Mucosa of stomach (tissue), 1 donor: Measurements from ENCODE around the gene NSFL1C.

Experiments used
- H3K27me3 ChIP-seq: one replicate; pipeline ENCODE4 v1.7.0; 2013; ENCODE audit warnings: mild to moderate bottlenecking, low read length; ENCODE audit not compliant: control insufficient read depth, insufficient read depth
- H3K36me3 ChIP-seq: one replicate; pipeline ENCODE4 v1.7.0; 2013; ENCODE audit warnings: low read length; ENCODE audit not compliant: control insufficient read depth, insufficient read depth
- H3K4me1 ChIP-seq: one replicate; pipeline ENCODE4 v1.7.0; 2013; ENCODE audit warnings: mild to moderate bottlenecking, low read length; ENCODE audit not compliant: control insufficient read depth, insufficient read depth
- H3K4me3 ChIP-seq: one replicate; pipeline ENCODE4 v1.7.0; 2013; ENCODE audit warnings: low read length
- H3K9ac ChIP-seq: one replicate; pipeline ENCODE4 v1.7.0; 2013; ENCODE audit warnings: mild to moderate bottlenecking, low read length, moderate library complexity
- H3K9me3 ChIP-seq: one replicate; pipeline ENCODE4 v1.7.0; 2013; ENCODE audit warnings: mild to moderate bottlenecking, low read length, moderate library complexity; ENCODE audit not compliant: control insufficient read depth
- donor health status: Pancreatic carcinoma.

NSFL1C gene

DNA sequence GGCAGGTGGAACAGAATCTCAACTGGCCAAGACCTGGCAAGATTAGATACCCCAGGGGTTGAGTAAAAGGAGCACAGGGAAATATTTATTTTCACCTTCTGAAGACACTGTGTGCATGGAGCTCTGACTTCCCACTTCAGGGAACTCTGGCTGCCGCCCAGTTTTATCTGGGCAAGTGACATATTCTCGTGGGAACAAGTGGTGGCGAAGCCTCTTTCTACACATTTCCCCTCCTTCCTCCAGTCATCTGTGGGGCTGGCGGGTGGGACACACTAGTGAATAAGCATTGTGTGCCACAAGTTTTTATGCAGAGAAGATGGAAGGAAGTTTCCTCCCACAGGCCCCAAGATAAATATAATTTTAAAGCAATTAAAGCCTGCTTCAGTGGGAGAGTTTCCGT is 23.6 kb downstream of the NSFL1C start:
- H3K27me3 ChIP-seq = no peaks in the 10 kb centered on the region
- no peak overlapping the region for H3K9ac ChIP-seq
- no peaks in the 10 kb centered on the region for H3K4me1 ChIP-seq
- no peak overlapping the region for H3K4me3 ChIP-seq
- H3K36me3 ChIP-seq = peaks cover 7% of the 10 kb centered on the region
- H3K9me3 ChIP-seq = no peaks in the 10 kb centered on the region

DNA sequence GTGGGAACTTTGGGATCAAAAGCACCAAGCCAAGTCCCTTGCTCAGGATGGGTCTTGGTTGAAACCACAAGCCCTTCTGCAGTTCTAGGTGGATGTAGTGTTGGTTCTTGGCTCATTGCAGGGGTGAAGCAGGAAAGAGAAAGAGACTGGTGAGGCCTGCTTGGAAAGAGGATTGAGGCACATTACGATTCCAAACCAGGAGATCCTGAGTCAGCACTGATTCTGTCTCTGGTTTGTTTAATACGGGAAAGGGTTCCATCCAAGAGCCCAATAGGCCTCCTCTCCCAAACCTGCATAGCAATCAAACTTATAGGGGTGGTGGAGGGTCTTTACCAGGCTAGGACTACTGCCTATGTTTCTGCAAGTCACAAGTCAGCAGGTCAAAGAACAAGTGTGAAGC is 24.3 kb downstream of the NSFL1C start:
- no peaks in the 10 kb centered on the region for H3K4me1 ChIP-seq
- no peaks in the 10 kb centered on the region for H3K27me3 ChIP-seq
- H3K36me3 ChIP-seq = peaks cover 7% of the 10 kb centered on the region
- no peak overlapping the region for H3K9ac ChIP-seq
- no peak overlapping the region for H3K4me3 ChIP-seq
- H3K9me3 ChIP-seq = no peaks in the 10 kb centered on the region

- Histone ChIP-seq H3K27me3 (no peaks in the 10 kb centered on the region), H3K36me3 (peaks cover 7% of the 10 kb centered on the region), H3K4me3 (no peak overlapping the region), H3K4me1 (no peaks in the 10 kb centered on the region), H3K9me3 (no peaks in the 10 kb centered on the region), H3K9ac (no peak overlapping the region)
Observed at GRCh38 chr20:1441133-1441532, 25.5 kb downstream of the NSFL1C start.

GRCh38 chr20:1440024-1440423 is 26.6 kb downstream of the NSFL1C start:
- Histone ChIP-seq H3K36me3 (peaks cover 6% of the 10 kb centered on the region), H3K27me3 (no peaks in the 10 kb centered on the region), H3K9ac (no peak overlapping the region), H3K4me3 (no peak overlapping the region), H3K4me1 (no peaks in the 10 kb centered on the region), H3K9me3 (no peaks in the 10 kb centered on the region)

GRCh38 chr20:1438361-1438760 is 28.3 kb downstream of the NSFL1C start:
- Histone ChIP-seq H3K36me3 (no peaks in the 10 kb centered on the region), H3K4me3 (no peak overlapping the region), H3K9ac (no peak overlapping the region), H3K9me3 (no peaks in the 10 kb centered on the region), H3K27me3 (no peaks in the 10 kb centered on the region), H3K4me1 (no peaks in the 10 kb centered on the region)

DNA sequence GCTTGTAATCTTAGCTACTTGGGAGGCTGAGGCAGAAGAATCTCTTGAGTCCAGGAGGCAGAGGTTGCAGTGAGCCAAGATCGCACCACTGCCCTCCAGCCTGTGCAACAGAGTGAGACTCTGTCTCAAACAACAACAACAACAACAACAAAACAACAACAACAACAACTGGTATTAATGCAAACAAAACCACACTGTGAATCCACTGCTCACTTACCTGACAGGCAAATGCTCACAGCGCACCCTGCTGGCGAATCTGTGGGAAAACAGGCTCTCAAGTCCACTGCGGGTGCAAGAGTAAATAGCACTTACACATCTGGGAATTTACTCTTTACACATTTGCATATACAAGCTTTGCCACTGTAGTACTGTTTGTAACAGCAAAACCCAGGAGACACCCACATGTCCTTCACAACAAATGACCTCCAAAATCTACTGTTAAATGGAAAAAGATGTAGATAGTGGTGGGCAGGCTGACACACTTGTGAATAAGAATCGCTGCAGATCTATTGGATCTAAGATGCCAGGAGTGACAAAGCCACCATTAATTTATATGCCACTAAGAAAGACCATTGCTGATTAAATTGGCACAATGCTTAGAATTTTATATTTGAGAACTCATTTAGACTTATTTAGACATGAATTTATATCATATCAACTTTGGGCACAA is 29.3 kb downstream of the NSFL1C start:
- Histone ChIP-seq H3K36me3 (no peaks in the 10 kb centered on the region), H3K9ac (no peak overlapping the region), H3K9me3 (no peaks in the 10 kb centered on the region), H3K27me3 (no peaks in the 10 kb centered on the region), H3K4me3 (no peak overlapping the region), H3K4me1 (no peaks in the 10 kb centered on the region)

- H3K27me3 ChIP-seq = no peaks in the 10 kb centered on the region
- no peaks in the 10 kb centered on the region for H3K36me3 ChIP-seq
- H3K4me1 ChIP-seq = no peaks in the 10 kb centered on the region
- H3K9me3 ChIP-seq = no peaks in the 10 kb centered on the region
- no peak overlapping the region for H3K4me3 ChIP-seq
- H3K9ac ChIP-seq = no peak overlapping the region
Observed at GRCh38 chr20:1436263-1436662, 30.4 kb downstream of the NSFL1C start.

- Histone ChIP-seq H3K9ac (no peak overlapping the region), H3K36me3 (no peaks in the 10 kb centered on the region), H3K4me3 (no peak overlapping the region), H3K27me3 (no peaks in the 10 kb centered on the region), H3K9me3 (no peaks in the 10 kb centered on the region), H3K4me1 (no peaks in the 10 kb centered on the region)
Observed at GRCh38 chr20:1435337-1435699, 31.3 kb downstream of the NSFL1C start.

GRCh38 chr20:1434571-1435336 is 31.9 kb downstream of the NSFL1C start:
- H3K36me3 ChIP-seq = no peaks in the 10 kb centered on the region
- H3K9ac ChIP-seq = no peak overlapping the region
- H3K9me3 ChIP-seq = no peaks in the 10 kb centered on the region
- H3K27me3 ChIP-seq = no peaks in the 10 kb centered on the region
- no peaks in the 10 kb centered on the region for H3K4me1 ChIP-seq
- no peak overlapping the region for H3K4me3 ChIP-seq

DNA sequence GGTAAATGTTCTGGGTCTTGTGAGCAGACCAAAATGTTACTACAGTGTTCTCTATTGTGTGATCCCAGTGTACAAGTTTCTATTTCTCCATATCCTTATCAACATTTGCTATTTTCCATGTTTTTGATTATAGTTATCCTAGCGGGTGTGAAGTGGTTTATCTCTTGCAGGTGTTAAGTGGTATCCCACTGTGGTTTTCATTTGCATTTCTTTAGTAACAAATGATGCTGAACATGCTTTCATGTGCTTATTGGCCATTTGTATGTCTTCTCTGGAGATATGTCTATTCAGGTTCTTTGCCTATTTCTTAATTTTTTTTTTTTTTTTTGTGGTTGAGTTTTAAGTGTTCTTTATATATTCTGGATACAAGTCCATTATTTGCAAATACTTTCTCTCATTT is 35.5 kb downstream of the NSFL1C start:
- Histone ChIP-seq H3K9ac (no peak overlapping the region), H3K9me3 (no peaks in the 10 kb centered on the region)

DNA sequence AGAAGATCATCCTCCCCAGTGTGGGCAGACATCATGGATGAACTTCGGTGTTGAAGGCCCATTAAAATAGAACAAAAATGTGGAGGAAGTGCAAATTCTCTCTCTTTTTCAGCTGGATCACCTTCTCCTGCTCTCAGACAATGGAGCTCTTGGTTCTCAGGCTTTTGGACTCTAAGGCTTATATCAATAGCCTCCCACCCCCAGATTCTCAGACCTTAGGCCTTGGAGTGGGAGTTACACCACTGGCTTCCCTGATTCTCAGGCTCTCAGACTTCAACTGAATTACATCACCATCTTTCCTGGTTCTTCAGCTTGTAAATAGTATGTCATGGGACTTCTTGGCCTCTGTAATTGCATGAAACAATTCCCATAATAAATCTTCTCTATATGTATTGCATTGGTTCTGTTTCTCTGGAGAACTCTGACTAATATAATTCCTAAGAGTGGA is 36.6 kb downstream of the NSFL1C start:
- H3K4me3 ChIP-seq = no peak overlapping the region
- no peaks in the 10 kb centered on the region for H3K9me3 ChIP-seq
- H3K27me3 ChIP-seq = no peaks in the 10 kb centered on the region
- H3K4me1 ChIP-seq = peaks cover 7% of the 10 kb centered on the region
- H3K36me3 ChIP-seq = no peaks in the 10 kb centered on the region
- H3K9ac ChIP-seq = no peak overlapping the region

More for the DNA sequence above, 35.5 kb downstream of the NSFL1C start:
- Histone ChIP-seq H3K4me1 (peaks cover 7% of the 10 kb centered on the region), H3K4me3 (no peak overlapping the region), H3K36me3 (no peaks in the 10 kb centered on the region), H3K27me3 (no peaks in the 10 kb centered on the region)

- Histone ChIP-seq H3K9ac (no peak overlapping the region), H3K27me3 (no peaks in the 10 kb centered on the region), H3K4me3 (no peak overlapping the region), H3K9me3 (no peaks in the 10 kb centered on the region), H3K36me3 (no peaks in the 10 kb centered on the region), H3K4me1 (peaks cover 7% of the 10 kb centered on the region)
Observed at GRCh38 chr20:1429143-1429728, 37.4 kb downstream of the NSFL1C start.
